ENCODE results near the gene DCP1A.
"Not testable (repeated sequence)": the region's sequence is repeated elsewhere in the genome, so short reads cannot be mapped to it uniquely, and the experiment has no call there.

DCP1A gene

DNA sequence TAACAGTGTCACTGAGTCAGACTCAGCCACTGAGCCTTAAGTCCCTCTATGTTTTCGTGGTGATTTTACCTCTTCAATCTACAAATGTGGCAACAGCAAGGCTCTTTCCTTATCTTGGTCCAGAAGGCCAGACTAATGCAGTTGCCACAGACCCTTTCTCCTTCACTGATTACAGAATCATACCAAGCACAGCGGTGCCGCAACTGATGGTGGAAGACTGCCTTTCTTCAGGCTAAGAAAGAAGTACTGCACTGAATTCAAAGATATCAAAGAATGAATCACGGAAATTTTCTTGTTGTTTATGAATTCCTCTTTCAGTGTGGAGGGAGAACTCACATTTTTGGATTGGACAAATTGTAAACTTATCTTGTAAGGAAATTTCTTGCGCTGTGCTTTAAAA, 18.6 kb downstream of the DCP1A start:
- no peak for DNase-seq (ENCODE audit: low read depth)

DNA sequence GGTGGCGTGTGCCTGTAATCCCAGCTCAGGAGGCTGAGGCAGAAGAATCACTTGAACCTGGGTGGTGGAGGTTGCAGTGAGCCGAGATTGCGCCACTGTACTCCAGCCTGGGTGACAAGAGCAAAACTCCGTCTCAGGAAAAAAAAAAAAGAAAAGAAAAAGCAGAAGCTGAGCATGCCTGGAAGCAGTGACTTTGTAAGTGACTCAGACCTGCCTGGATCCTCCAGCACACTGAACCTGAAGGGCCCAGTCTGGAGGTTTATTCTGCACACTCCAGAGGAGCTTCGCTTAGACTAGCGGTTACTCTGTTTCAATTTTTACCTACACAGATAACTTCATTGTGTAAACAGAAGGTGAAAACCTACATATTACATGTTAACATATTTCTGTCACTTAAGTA, 19.4 kb downstream of the DCP1A start:
- not testable (repeated sequence) for DNase-seq (ENCODE audit: low read depth)

DNA sequence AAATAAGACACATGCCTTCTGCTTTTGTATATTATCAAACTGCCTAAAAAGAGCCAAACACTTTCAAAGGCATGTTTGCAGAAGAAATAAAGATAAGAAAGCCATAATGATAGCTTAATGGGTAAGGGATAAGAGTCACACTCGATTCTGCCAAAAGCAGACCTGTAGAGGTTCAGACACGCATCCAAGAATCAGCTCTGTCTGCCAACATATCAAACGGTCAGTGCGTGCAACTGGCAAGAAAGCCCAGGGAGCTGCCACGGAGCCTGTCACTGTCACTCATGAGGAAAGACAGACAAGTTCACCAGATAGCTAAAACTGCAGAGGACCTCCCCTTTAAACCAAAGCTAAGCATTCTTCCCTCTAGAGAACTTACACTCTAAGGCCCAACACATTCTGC, 23.2 kb downstream of the DCP1A start:
- no peak for DNase-seq (ENCODE audit: low read depth)

DNA sequence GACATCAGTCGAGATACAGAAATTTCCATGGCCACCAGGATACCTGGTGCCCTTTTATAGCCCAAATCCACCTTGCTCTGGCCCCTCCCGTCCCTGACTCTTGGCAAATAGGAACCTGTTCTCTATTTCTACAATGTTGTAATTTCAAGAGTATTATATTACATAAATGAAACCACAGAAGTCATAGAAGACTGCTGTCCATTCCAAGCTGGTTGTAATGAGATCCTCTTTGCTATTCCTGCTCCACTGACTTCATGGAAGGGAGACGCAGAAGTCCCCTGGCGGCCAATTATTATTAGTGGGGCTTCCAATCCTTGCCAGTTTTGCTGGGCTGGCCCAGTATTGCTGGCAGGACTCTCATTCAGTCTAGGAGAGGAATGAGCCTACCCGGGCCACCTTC, 26.6 kb downstream of the DCP1A start:
- no peak for DNase-seq (ENCODE audit: low read depth)

DNA sequence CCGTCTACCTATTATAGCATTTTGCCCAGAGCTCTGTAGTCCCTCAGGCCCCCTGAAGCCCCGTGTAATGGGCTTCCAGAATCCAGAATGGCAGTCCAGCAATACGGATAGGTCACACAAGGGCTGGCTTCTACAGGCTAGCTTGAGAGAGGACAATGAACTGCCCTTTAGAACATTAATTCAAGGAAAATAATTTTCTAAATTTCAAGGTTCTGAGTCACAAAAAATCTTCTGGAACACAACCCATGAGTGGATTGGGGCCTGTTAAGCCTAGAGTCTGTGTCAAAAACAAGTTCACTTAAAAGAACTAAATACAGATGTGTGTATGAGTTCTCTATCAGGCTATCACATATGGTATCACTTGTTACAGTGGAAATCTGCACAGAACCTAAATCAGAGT, 28.8 kb downstream of the DCP1A start:
- no peak for DNase-seq (ENCODE audit: low read depth)

DNA sequence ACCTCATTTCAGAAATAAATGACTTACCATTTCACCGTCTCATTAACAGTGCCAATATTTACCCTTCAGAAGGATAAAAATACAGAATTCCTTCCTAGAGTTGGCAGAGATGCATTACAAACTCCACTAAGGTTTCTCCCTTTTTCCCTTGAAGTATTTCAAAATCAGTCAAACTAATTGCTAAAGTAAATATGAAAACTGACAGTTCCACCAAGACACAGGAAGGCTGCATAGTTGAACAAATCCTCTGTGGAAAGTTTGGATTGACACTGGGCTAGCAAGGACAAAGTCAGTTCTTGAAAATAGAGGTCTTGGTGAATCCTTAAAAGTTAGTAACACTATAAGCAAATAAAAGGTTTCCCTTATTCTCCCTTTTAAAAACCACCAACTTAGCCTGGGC, 34.5 kb downstream of the DCP1A start:
- DNase-seq (ENCODE audit: low read depth) = no peak

DNA sequence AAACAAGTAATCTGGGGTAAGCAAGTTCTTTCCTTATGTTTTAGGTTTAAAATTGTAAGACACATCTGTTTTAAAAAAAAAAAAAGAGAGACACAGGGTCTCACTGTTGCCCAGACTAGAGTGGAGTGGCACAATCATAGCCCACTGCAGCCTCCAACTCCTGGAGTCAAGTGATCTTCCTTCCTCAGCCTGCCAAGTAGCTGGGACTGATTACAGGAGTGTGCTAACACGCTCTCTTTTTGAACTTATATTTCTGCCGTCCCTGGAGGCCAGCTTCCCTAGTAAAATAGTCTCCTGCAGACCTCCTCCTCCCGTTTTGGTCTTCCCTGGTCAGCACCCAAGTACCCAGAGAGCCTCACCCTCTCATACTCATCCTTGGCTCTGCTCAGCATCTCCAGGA, 35.5 kb downstream of the DCP1A start:
- no peak for DNase-seq (ENCODE audit: low read depth)

DNA sequence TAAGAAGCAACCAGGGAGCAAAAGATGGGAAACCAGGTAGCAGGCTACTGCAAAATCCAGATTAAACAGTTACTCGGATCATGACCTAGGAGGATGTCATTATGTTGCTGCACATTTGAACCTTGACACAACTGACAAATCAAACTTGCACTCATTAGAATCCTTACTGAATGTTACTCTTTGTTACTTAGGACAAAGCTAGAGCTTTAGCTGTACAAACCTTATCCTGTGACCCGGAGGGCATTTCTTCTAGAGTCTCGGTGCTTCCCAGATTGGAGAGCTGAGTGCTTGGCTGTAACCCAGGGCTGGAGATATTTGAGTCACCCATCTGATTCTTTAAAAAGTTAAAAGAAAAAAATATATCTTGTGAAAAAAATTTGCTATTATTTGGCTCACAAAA, 43.4 kb downstream of the DCP1A start:
- no peak for DNase-seq (ENCODE audit: low read depth)

DNA sequence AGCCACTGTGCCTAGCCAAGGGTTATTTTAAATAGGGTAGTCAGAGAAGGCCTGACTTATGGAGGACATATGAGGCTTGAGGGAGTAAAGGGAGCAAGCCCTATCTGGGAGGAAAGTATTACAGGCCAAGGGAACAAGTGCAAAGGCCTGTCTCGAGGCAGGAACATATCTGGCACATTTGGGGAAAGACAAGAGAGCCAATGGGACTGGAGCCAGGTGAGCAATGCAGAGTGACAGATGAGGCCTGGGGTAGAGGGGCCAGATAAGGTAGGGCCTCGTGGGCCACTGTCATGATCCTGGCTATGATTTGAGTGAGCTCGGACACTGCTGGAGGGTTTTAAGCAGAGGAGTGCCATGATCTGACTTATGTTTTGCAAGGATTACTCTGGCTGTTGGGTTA, 43.8 kb downstream of the DCP1A start:
- DNase-seq (ENCODE audit: low read depth) = no peak

DNA sequence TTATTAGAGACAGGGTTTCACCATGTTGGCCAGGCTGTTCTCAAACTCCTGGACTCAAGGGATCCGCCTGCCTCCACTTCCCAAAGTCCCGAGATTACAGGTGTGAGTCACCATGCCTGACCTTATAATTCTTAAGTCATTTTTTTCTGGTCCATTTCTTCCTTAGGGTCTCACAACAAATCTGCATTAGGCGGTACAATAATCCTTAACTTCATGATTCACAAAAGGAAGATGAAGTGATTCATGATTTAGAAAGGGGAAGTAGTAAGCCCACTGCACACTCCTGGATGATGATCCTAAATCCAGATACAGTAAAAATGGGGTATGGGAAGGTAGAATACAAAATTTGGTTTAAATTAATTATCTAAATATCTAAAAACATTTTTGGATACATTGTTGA, 46.5 kb downstream of the DCP1A start:
- no peak for DNase-seq (ENCODE audit: low read depth)

DNA sequence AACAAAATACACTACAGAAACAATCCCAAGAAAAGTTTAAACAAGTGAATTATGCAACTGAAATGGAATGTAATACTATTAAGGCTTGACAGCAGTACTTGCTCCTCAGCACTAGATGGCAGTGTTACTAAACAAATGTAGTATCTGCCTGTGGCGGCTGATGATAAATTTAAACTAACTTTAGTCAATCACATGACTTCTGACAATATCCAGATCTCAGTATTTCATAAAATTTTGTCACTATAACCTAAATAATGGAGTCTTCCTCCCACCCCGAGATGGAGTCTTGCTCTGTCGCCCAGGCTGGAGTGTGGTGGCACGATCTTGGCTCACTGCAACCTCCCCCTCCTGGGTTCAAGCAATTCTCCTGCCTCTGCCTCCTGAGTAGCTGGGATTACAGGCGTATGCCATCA, 47.7 kb downstream of the DCP1A start:
- not testable (repeated sequence) for DNase-seq (ENCODE audit: low read depth)

DNA sequence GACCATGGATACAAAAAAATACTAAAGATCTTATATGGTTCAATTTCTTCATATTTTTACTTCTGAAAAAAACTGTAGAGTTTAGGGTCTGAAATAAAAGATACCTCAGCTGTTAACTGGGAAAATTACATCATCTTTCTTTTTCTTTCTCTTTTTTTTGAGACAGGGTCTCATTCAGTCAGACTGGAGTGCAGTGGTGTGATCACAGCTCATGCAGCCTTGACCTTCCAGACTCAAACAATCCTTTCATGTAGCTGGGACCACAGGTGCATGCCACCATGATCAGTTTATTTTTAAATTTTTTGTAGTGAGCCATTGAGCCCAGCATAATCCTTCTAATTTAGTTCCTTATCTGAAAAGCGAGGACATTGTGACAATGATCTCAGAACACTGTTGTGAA, 51.9 kb downstream of the DCP1A start:
- no peak for DNase-seq (ENCODE audit: low read depth)

DNA sequence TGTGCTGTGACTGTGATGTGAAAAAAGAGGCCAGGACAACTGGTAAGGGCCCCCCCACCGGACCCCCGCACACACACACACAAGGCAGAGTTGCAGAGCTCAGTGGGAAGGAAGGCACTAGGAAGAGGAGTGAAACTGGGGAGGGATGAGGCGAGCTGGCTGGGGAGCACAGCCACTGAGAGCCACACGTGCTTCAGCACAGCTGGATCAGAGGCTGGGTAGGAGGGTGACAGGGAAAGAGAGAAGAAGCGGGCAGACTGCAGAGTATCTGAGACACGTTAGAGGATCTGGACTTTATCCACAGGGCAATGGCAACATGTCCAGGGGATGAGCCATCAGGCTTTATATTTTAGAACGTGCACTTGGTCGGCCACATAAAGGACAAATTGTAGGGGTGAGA, 53.5 kb downstream of the DCP1A start:
- DNase-seq (ENCODE audit: low read depth) = no peak

DNA sequence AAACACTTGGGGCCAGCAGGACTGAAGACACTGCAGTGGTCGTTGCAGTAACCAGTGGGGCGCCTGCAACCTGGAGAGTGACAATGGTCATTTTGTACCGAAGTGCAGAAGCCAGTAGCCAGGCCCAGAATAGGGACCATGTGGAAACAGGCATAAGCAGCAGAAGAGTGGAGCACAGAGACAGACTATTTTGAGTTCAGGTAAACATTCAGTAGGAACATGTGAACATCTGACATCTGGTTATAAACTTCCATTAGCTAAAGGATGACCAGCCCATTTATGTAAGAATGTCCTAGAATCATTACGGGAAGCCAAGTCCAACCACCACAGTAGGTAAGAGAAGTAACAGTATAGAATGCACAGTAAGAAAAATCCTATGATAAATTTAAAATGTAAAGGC, 59.1 kb downstream of the DCP1A start:
- DNase-seq (ENCODE audit: low read depth) = no peak

DNA sequence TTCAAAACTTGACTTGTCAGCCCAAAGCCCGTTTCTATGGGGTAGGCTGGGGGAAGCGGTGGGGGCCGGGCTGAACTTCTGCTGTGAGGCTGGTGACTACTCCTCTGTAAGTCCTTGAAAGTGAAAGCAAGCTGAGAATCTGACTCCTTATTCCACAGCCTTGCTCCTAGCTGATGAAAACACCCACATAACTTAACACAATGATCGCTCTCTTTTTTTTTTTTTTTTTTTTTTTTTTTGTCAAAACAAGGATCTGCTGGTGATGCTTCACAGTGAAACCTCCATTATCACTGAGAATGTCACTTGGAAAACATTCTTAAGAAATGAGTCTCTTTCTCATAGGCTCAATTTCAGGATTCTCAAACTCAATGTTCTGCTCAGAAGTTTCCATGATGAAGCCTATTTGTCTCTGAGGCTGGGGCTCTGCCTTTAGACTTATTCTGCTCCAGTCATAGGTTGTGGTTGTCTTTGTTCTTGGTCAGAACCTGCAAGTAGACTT, 60.2 kb downstream of the DCP1A start:
- peak; percentile 27 for DNase-seq (ENCODE audit: low read depth)

DNA sequence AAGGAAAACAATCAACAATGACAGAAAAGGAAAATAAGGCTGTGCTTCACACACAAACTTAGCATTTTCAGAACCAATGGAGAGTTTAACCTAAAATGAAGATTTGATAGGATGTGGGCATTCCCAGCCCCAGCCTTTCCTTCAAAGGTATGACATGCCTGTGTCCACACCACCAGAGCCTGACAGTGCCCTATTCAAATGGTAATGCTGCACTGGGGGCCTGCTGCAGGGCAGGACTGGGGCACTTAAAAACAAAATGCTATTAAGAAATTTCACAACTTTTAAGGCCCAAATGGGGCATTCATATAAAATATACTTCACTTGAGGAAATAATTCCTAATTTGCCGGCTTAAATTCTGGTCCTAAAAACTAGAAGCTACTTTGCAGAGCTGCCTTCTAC, 60.6 kb downstream of the DCP1A start:
- no peak for DNase-seq (ENCODE audit: low read depth)

DNA sequence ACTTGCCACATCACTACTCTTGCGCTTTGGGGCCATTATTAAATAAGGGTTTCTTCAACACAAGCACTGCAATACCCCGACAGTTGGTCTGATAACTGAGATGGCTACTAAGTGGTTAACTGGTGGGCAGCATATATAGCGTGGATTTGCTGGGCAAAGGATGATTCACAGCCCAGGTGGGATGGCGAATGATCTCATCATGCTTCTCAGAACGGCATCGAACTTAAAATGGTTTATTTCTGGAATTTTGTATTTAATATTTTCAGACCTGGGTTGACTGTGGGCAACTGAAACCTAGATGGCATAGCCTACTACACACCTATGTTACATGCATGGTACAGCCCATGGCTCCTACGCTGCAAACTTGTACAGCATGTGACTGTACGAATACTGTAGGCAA, 64.8 kb downstream of the DCP1A start:
- no peak for DNase-seq (ENCODE audit: low read depth)

DNA sequence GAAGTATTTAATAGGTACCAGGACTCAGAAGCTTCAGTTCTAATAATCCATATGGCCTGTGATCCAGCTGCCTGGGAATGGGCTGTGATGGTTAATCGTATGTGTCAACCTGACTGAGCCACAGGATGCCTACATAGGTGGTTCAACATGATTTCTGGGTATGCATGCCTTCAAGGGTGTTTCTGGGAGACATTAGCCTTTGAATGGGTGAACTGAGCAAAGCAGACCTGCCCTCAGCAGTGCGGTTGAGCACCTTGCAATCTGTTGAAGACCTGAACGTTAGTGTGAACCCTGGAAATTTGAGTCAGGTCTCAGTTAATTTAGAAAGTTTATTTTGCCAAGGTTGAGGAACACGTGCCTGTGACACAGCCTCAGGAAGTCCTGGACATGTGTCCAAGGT, 68.7 kb downstream of the DCP1A start:
- no peak for DNase-seq (ENCODE audit: low read depth)

DNA sequence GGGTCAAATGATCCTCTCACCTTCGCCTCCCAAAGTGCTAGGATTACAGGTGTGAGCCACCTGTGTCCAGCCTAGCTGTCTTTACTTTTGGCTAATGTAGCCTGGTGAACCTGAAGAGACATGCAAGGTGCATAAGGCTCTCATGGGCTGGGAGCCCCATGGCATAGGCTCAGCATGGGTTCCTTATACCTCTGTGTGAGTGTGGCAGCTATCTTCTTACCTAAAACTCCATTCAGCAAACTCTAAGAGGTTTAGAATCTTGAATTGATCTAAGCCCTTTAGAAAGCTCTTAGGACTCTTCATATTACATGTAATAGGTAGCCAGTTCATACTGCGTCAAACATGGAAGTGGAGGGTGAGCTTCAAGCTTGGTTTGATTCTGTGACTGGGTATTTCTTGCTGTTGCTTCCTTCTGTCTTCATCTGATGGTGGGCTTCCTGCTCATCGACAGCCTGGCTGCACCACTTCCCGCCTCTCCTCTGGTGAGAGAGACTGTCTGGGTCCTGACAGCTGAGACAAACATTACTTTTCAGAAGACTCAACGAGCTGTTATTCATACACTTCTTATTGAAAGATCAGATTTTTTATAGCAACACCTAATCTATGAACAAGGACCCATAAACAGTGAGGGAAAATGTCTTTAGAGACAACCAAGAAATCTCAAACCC, 72.3 kb downstream of the DCP1A start:
- DNase-seq (ENCODE audit: low read depth) = no peak

DNA sequence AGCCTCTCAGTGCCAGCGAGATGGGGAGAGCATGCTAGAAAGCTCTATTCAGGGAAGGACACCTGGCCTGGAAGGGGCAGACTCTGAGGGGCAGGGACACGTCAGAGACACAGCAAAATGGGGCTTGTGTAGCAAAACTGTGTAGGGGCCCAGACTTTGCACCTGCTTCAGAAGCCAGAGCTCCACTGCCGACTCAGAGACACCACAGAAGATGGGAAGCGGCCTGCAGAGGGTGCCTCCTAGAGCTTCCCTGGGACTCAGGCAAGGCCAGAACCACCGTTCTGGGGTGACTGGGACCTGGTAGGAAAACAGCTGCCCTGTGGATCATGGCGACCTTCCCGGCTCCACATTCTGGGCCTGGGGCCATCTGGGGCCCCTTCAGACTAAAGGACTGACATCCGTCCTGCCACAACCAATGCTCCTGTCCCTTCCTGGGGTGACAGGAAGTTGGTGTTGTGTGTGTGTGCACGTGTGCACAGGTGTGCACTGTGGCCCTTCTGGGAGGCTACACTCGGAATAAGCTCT, 74.1 kb downstream of the DCP1A start:
- DNase-seq (ENCODE audit: low read depth) = no peak

DNA sequence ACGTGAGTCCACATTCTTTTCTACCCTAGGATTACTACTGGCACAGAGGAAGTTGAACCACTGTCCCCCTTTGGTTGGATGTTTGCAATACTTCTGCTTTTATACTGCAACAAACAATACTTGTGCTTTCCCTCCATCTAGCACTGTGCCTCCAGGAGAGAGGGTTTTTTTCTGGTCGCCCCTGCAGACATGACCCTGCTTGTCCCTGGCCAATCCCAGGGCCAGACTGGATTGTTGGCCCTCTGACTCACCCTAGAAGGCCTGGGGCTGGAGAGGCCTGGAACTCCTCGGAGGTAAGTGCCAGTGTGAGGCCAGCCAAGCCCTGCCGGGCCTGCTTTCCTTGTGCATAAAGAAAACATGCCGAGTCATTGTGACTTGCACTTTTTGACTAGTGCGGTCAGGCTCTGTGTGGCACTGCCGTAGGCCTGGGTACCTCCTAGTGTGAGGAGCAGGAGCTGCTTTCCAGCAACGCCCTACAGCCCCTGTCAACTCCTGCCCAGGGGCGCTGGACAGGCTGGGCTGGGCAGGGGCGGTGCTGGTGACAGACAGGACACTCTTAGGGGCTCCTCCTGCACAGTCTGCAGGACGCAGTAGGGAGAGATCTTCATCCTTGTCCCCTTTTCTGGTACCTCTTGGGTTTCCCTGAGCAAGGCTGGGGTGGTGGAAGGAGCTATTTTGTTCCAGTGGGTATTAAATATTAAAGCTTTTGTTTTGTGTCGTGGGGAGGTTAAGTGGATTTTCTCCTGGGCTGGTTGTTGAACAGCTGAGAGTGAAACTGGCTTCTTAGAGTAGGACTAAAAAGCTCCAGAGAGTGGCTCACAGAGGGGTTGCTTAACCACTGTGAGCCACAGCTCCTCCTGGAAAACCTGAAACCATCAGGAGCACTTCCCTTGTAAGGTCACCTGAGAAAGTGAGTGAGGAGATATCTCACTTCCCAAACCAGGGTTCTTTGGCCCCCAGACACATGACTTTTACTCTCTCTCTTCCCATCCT, 77.2 kb downstream of the DCP1A start:
- no peak for DNase-seq (ENCODE audit: low read depth)

DNA sequence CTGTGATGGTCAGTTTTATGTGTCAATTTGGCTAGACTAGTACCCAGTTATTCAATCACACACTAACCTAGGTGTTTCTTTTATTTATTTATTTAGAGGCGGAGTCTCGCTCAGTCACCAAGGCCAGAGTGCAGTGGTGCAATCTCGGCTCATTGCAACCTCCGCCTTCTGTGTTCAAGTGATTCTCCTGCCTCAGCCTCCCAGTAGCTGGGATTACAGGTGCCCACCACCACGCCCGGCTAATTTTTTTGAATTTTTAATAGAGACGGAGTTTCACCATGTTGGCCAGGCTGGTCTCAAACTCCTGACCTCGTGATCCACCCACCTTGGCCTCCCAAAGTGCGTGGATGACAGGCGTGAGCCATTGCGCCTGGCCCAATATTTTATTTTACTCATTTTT, 78.2 kb downstream of the DCP1A start:
- DNase-seq (ENCODE audit: low read depth) = not testable (repeated sequence)

DNA sequence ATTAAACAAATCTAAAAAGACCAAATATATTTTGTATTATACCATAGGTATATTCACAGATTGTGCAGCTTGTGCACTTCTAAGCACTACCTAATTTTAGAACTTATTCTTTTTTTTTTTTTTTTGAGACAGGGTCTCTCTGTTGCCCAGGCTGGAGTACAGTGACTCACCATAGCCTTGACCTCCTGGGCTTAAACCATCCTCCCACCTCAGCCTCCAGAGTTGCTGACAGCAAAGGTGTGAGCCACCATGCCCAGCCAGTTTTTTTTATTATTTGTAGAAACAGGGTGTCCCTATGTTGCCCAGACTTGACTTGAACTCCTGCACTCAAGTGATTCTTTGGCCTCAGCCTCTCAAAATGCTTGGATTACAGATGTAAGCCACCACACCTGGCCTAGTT, 79.6 kb downstream of the DCP1A start:
- DNase-seq (ENCODE audit: low read depth) = no peak

Data from activated T-cell treated with anti-CD3 and anti-CD28 coated beads for 48 hours (primary cell).